GM18858 (cell line): Measurements from ENCODE around the gene MCTP2.

Experiments used
- ATAC-seq: cut with Tn5 transposase; IDR thresholded peaks from one replicate; pipeline ENCODE4 v1.9.1; 2021; ENCODE audit not compliant: unreplicated experiment

The MCTP2 gene

GRCh38 chr15:94381384-94381783, 150.0 kb downstream of the MCTP2 start:
- ATAC-seq: no peak

- ATAC-seq: no peak
Observed at GRCh38 chr15:94383041-94383440, 151.7 kb downstream of the MCTP2 start.

GRCh38 chr15:94383706-94384105, 152.3 kb downstream of the MCTP2 start:
- no peak for ATAC-seq

GRCh38 chr15:94385441-94385840, 154.1 kb downstream of the MCTP2 start:
- no peak for ATAC-seq

- no peak for ATAC-seq
Observed at GRCh38 chr15:94386351-94386750, 155.0 kb downstream of the MCTP2 start.

- ATAC-seq: no peak
Observed at GRCh38 chr15:94387442-94387841, 156.1 kb downstream of the MCTP2 start.

GRCh38 chr15:94387849-94388441, 156.6 kb downstream of the MCTP2 start:
- no peak for ATAC-seq

GRCh38 chr15:94395640-94396039, 164.3 kb downstream of the MCTP2 start:
- ATAC-seq: no peak

- ATAC-seq: no peak
Observed at GRCh38 chr15:94397337-94397736, 166.0 kb downstream of the MCTP2 start.

GRCh38 chr15:94398001-94398400, 166.6 kb downstream of the MCTP2 start:
- ATAC-seq: no peak

GRCh38 chr15:94400526-94401298, 169.4 kb downstream of the MCTP2 start:
- no peak for ATAC-seq

- ATAC-seq: no peak
Observed at GRCh38 chr15:94403331-94403730, 172.0 kb downstream of the MCTP2 start.

GRCh38 chr15:94404733-94405283, 173.4 kb downstream of the MCTP2 start:
- ATAC-seq: no peak

GRCh38 chr15:94411285-94411684, 179.9 kb downstream of the MCTP2 start:
- no peak for ATAC-seq

- ATAC-seq: no peak
Observed at GRCh38 chr15:94411846-94412245, 180.5 kb downstream of the MCTP2 start.

GRCh38 chr15:94412979-94413746, 181.8 kb downstream of the MCTP2 start:
- ATAC-seq: peak; percentile 70

- no peak for ATAC-seq
Observed at GRCh38 chr15:94414916-94415315, 183.6 kb downstream of the MCTP2 start.

- no peak for ATAC-seq
Observed at GRCh38 chr15:94416267-94416666, 184.9 kb downstream of the MCTP2 start.

GRCh38 chr15:94416820-94417219, 185.5 kb downstream of the MCTP2 start:
- no peak for ATAC-seq

GRCh38 chr15:94417501-94418293, 186.3 kb downstream of the MCTP2 start:
- no peak for ATAC-seq

- ATAC-seq: no peak
Observed at GRCh38 chr15:94421706-94422105, 190.3 kb downstream of the MCTP2 start.
